ENCODE results near the gene ARHGEF19.
"Not testable (repeated sequence)": the region's sequence is repeated elsewhere in the genome, so short reads cannot be mapped to it uniquely, and the experiment has no call there.

ARHGEF19 gene

DNA sequence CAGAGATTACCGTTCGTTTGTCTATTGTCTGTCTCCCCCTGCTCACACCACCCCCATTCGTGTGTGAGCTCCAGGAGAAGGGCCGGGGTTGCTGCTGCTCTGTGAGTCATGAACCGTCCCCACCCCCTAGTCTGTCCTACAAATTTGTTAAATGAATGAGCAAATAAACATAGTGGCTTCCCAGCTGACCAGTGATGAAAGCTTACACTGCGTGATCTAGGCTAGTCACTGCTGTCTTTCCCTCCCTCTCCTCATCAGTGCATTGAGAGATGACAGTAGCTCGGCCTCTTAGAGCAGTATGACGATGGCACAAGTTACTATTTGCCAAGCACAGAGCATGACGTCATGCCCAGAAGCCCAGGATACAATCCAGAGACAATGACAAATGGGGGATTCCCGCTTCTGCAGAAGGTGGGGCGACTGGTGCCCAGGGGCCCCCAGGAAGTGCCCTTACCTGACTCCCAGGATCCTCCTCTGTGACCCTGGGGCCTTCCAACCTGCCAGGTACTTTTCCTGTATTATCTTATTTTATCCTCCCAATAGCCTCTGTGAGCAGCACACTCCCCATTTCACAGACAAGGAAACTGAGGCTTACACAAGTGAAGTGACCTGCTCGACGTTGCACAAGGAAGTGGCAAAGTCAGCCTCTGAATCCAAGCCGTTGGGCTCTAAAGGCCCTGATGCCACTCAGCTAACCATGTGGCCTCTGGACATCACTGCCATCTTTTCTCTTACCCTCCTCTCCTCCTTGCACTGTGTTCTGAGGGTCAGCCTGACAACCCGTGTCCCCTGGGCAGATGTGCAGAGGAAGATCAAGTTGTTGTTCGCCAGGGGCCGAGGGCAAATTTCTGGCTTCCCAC lies 48.0 kb downstream of the ARHGEF19 start:
- peak; percentile 82 for DNase-seq (ENCODE audit: low read depth)
- H3K4me3 ChIP-seq (ENCODE audit: control insufficient read depth, low read depth, low read length), result no peak overlapping the region
- TF ChIP-seq, protein P1, sequence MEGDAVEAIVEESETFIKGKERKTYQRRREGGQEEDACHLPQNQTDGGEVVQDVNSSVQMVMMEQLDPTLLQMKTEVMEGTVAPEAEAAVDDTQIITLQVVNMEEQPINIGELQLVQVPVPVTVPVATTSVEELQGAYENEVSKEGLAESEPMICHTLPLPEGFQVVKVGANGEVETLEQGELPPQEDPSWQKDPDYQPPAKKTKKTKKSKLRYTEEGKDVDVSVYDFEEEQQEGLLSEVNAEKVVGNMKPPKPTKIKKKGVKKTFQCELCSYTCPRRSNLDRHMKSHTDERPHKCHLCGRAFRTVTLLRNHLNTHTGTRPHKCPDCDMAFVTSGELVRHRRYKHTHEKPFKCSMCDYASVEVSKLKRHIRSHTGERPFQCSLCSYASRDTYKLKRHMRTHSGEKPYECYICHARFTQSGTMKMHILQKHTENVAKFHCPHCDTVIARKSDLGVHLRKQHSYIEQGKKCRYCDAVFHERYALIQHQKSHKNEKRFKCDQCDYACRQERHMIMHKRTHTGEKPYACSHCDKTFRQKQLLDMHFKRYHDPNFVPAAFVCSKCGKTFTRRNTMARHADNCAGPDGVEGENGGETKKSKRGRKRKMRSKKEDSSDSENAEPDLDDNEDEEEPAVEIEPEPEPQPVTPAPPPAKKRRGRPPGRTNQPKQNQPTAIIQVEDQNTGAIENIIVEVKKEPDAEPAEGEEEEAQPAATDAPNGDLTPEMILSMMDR (IDR thresholded peaks at IDR 0.05; ENCODE audit: control insufficient read depth, insufficient read depth, low read depth, low read length, missing control alignments), result no peak

DNA sequence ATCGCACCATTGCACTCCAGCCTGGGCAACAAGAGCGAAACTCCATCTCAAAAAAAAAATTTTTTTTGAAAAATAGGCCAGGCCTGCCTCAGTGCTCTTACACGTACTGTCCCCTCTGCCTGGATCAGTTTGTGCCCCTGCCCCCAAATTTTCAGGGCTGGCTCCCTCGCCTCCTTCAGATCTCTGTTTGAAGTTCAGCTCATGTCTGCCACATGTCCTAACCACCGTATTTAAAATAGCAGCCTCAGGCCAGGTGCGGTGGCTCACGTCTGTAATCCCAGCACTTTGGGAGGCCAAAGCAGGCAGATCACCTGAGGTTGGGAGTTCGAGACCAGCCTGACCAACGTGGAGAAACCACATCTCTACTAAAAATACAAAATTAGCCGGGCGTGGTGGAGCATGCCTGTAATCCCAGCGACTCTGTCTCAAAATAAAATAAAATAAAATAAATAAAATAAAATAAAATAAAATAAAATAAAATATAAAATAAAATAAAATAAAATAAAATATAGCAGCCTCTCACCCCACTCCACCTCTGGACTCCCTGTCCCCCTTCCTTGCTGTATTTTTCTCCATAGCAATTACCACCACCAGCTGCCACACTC lies 48.7 kb downstream of the ARHGEF19 start:
- not testable (repeated sequence) for H3K4me3 ChIP-seq (ENCODE audit: control insufficient read depth, low read depth, low read length); DNase-seq (ENCODE audit: low read depth)

DNA sequence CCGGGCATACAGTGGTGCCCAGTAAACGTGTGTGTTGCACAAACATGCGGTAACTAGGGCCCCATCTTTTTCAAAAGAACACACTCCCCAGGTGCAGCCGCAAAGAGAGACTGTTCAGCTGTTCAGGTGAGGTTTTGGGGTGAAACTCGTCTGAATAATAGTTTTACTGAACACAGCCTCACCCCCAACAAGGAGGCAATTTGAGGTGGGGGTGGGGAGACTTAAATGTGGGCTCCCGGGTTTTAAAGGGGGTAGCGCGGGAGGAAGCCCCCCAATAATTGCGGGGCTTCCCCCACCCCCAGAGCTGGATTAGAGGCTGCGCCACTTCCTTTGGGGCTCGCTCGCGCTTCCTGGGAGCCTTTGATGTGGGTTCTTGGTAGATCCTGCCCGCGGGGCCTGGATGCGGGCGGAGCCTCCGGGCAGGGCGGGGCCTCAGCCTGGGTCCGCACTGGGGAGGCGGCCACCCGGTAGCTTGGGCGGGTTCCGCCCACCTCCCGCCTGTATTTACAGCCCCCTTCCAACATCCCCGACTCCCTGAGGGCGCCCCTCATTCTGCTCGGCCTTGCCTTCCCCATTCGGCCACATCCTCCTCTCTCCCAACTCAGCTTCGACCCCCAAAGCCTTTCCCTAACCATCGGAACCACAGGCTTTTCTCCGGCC lies 50.2 kb downstream of the ARHGEF19 start:
- DNase-seq (ENCODE audit: low read depth), result no peak
- TF ChIP-seq, protein P1 (IDR thresholded peaks at IDR 0.05; ENCODE audit: control insufficient read depth, insufficient read depth, low read depth, low read length, missing control alignments), result no peak
- H3K4me3 ChIP-seq (ENCODE audit: control insufficient read depth, low read depth, low read length), result no peak overlapping the region

DNA sequence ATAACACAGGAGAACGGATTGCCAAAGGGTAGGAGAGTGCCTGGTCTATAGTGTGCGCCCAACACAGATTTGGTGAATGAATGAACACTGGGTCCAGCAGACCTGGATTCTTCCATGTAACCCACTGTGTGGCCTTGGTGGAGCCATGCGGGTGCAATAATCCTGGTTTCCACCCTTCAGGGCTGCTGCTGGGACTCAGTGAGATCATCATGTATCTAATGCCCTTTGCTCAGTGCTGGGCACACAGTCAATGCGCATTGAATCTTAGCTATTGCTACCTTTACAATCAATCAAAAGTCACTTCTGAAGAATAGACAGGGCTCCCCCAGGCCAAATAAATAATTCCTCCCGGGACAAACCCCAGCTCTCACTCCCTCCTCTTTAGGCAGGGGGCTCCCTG lies 50.7 kb downstream of the ARHGEF19 start:
- no peak for DNase-seq (ENCODE audit: low read depth)
- TF ChIP-seq, protein P1 (IDR thresholded peaks at IDR 0.05; ENCODE audit: control insufficient read depth, insufficient read depth, low read depth, low read length, missing control alignments), result no peak
- H3K4me3 ChIP-seq (ENCODE audit: control insufficient read depth, low read depth, low read length), result no peak overlapping the region

DNA sequence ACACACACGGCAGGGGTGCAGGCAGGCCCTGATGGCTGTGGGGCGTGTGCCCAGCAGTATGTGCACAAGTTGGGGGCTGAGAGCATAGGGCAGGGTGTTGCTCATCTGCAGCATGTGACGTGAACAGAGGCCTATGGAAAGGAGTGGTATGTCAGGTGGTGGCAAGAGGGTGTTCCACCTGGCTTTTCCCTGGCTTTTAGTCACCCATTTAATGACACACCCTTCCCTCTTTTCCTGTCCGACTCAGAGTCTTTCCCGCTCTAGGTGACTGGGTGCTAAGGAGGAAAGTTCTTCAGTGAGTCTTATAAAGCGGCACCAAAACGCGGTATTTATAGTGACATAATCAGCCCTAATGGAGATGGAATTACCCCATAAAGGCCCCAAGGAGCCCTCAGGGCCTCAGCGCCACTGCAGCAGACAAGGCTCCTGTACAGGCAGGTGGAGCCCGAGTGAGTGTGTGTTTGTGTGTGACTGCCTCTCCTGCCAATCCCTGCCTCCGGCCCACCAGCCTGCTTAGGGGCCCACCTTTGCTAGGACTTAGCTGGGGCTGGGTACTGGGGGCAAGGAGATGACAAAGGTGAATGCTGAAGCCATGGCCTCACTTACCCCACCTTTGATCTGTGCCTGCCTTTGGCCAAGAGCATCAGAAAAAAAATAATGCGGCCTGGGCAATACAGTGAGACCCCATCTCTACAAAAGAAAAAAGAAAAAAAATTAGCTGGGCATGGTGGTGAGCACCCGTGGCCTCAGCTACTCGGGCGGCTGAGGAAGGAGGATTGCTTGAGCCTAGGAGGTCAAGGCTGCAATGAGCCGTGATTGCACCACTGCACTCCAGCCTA lies 53.2 kb downstream of the ARHGEF19 start:
- no peak overlapping the region for H3K4me3 ChIP-seq (ENCODE audit: control insufficient read depth, low read depth, low read length)
- DNase-seq (ENCODE audit: low read depth), result no peak

DNA sequence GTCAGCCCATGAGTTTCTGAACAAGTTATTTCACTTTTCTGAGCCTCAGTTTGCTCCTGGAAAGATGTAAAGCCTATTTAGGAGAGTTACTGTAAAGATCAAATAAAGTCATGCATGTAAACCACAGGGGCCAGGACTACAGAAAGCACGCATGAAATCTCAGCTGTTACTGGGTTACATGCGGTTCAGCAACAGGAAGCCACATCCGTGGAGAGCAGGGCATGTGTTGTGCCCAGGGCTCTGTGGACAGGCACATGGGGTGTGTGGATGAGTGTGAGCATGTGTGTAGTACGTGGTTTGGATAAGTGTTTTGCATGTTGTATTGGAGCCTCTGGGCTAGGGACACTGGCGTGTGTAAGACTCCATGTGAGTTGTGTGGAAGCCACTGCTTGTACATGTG lies 54.4 kb downstream of the ARHGEF19 start:
- no peak for DNase-seq (ENCODE audit: low read depth)
- no peak overlapping the region for H3K4me3 ChIP-seq (ENCODE audit: control insufficient read depth, low read depth, low read length)

More for the DNA sequence above, 53.2 kb downstream of the ARHGEF19 start:
- TF ChIP-seq, protein P1 (IDR thresholded peaks at IDR 0.05; ENCODE audit: control insufficient read depth, insufficient read depth, low read depth, low read length, missing control alignments), result no peak

More for the DNA sequence above, 54.4 kb downstream of the ARHGEF19 start:
- TF ChIP-seq, protein P1 (IDR thresholded peaks at IDR 0.05; ENCODE audit: control insufficient read depth, insufficient read depth, low read depth, low read length, missing control alignments), result no peak
